HUES6 (cell line): ENCODE data around the gene CACNB1.

Experiments used
- H3K27ac ChIP-seq: 2 replicates; pipeline ENCODE4 v1.7.0; 2013; ENCODE audit warnings: low read depth, mild to moderate bottlenecking, low read length, inconsistent platforms
- H3K27me3 ChIP-seq: 2 replicates; pipeline ENCODE4 v1.6.1; 2013; ENCODE audit warnings: low read length; ENCODE audit not compliant: control insufficient read depth, insufficient read depth
- H3K36me3 ChIP-seq: 2 replicates; pipeline ENCODE4 v1.6.1; 2013; ENCODE audit warnings: low read length; ENCODE audit not compliant: control insufficient read depth, insufficient read depth
- H3K4me1 ChIP-seq: 2 replicates; pipeline ENCODE4 v1.6.1; 2013; ENCODE audit warnings: low read length; ENCODE audit not compliant: control insufficient read depth, insufficient read depth
- H3K4me3 ChIP-seq: 2 replicates; pipeline ENCODE4 v1.5.1; 2013; ENCODE audit warnings: low read depth, low read length
- H3K9ac ChIP-seq: one replicate; pipeline ENCODE4 v1.6.1; 2013; ENCODE audit warnings: mild to moderate bottlenecking, low read length
- H3K9me3 ChIP-seq: 2 replicates; pipeline ENCODE4 v1.6.1; 2013; ENCODE audit warnings: low read depth, low read length; ENCODE audit not compliant: control insufficient read depth, insufficient read depth

CACNB1 gene

GRCh38 chr17:39212195-39212810 lies 14.8 kb upstream of the CACNB1 start:
- H3K27ac ChIP-seq, result no peak overlapping the region
- H3K9me3 ChIP-seq, result no peaks in the 10 kb centered on the region
- no peaks in the 10 kb centered on the region for H3K36me3 ChIP-seq
- H3K27me3 ChIP-seq, result peaks cover 61% of the 10 kb centered on the region
- H3K4me3 ChIP-seq, result no peak overlapping the region
- H3K4me1 ChIP-seq, result peaks cover 37% of the 10 kb centered on the region
- no peak overlapping the region for H3K9ac ChIP-seq

- no peak overlapping the region for H3K27ac ChIP-seq
- H3K27me3 ChIP-seq, result peaks cover 42% of the 10 kb centered on the region
These were observed 12.6 kb upstream of the CACNB1 start for GRCh38 chr17:39210093-39210434.

GRCh38 chr17:39209317-39210092 lies 12.0 kb upstream of the CACNB1 start:
- Histone ChIP-seq H3K4me1 (peaks cover 39% of the 10 kb centered on the region), H3K36me3 (peaks cover 8% of the 10 kb centered on the region), H3K27me3 (peaks cover 37% of the 10 kb centered on the region), H3K9ac (no peak overlapping the region), H3K4me3 (peak overlapping the region; percentile 59), H3K9me3 (no peaks in the 10 kb centered on the region), H3K27ac (no peak overlapping the region)

More at GRCh38 chr17:39210093-39210434, 12.6 kb upstream of the CACNB1 start:
- Histone ChIP-seq H3K4me1 (peaks cover 39% of the 10 kb centered on the region), H3K4me3 (peak overlapping the region; percentile 59), H3K9me3 (no peaks in the 10 kb centered on the region), H3K36me3 (peaks cover 3% of the 10 kb centered on the region), H3K9ac (no peak overlapping the region)

GRCh38 chr17:39208893-39209292 lies 11.4 kb upstream of the CACNB1 start:
- H3K27me3 ChIP-seq, result peaks cover 35% of the 10 kb centered on the region
- no peak overlapping the region for H3K27ac ChIP-seq
- peaks cover 14% of the 10 kb centered on the region for H3K36me3 ChIP-seq
- peak overlapping the region; percentile 59; the same call in 1 of the 2 replicates for H3K4me3 ChIP-seq
- no peaks in the 10 kb centered on the region for H3K9me3 ChIP-seq
- H3K9ac ChIP-seq, result no peak overlapping the region
- peaks cover 35% of the 10 kb centered on the region for H3K4me1 ChIP-seq

GRCh38 chr17:39208136-39208535 lies 10.7 kb upstream of the CACNB1 start:
- Histone ChIP-seq H3K27ac (no peak overlapping the region), H3K9ac (no peak overlapping the region), H3K4me1 (peaks cover 34% of the 10 kb centered on the region), H3K9me3 (no peaks in the 10 kb centered on the region), H3K4me3 (no peak overlapping the region), H3K36me3 (peaks cover 22% of the 10 kb centered on the region), H3K27me3 (peaks cover 35% of the 10 kb centered on the region)

GRCh38 chr17:39205112-39205526 lies 7.7 kb upstream of the CACNB1 start:
- Histone ChIP-seq H3K9ac (no peak overlapping the region), H3K27ac (no peak overlapping the region), H3K9me3 (no peaks in the 10 kb centered on the region), H3K36me3 (peaks cover 49% of the 10 kb centered on the region), H3K4me3 (no peak overlapping the region), H3K4me1 (peaks cover 29% of the 10 kb centered on the region), H3K27me3 (peaks cover 12% of the 10 kb centered on the region)

GRCh38 chr17:39204245-39204644 lies 6.8 kb upstream of the CACNB1 start:
- H3K27me3 ChIP-seq, result peaks cover 3% of the 10 kb centered on the region; the same call in 1 of the 2 replicates
- no peak overlapping the region for H3K4me3 ChIP-seq
- H3K36me3 ChIP-seq, result peaks cover 49% of the 10 kb centered on the region
- H3K9ac ChIP-seq, result no peak overlapping the region
- H3K4me1 ChIP-seq, result peaks cover 22% of the 10 kb centered on the region
- no peaks in the 10 kb centered on the region for H3K9me3 ChIP-seq
- no peak overlapping the region for H3K27ac ChIP-seq

- peaks cover 16% of the 10 kb centered on the region for H3K4me1 ChIP-seq
- H3K27ac ChIP-seq, result peak overlapping the region; percentile 100
- H3K4me3 ChIP-seq, result peak overlapping the region; percentile 99
- no peaks in the 10 kb centered on the region for H3K9me3 ChIP-seq
- peak overlapping the region; percentile 97 for H3K9ac ChIP-seq
- peaks cover 49% of the 10 kb centered on the region for H3K36me3 ChIP-seq
- no peaks in the 10 kb centered on the region for H3K27me3 ChIP-seq
These were observed 3.6 kb upstream of the CACNB1 start for GRCh38 chr17:39200957-39201510.

- Histone ChIP-seq H3K27me3 (no peaks in the 10 kb centered on the region), H3K4me1 (peaks cover 23% of the 10 kb centered on the region), H3K36me3 (peaks cover 48% of the 10 kb centered on the region), H3K9me3 (no peaks in the 10 kb centered on the region), H3K27ac (peak within 1 kb of the TSS; percentile 100), H3K9ac (peak within 1 kb of the TSS; percentile 97), H3K4me3 (peak within 1 kb of the TSS; percentile 99)
These were observed 2.8 kb upstream of the CACNB1 start, which contains the start of gene RPL19 for GRCh38 chr17:39200070-39200879. RPL19 (plus strand) TSS chr17:39200283; CDS start chr17:39200345, 62 bp downstream.

GRCh38 chr17:39199820-39200069 lies 2.3 kb upstream of the CACNB1 start:
- Histone ChIP-seq H3K36me3 (peaks cover 43% of the 10 kb centered on the region), H3K9me3 (no peaks in the 10 kb centered on the region), H3K27ac (peak overlapping the region; percentile 100), H3K27me3 (no peaks in the 10 kb centered on the region), H3K4me1 (peaks cover 28% of the 10 kb centered on the region), H3K9ac (peak overlapping the region; percentile 97), H3K4me3 (peak overlapping the region; percentile 99)
